ENCODE results near the gene RPS19. TPM values are rescaled to one million over a fixed set of nuclear protein-coding genes. Genes with fewer than 3 reads are reported as not detected.

Gene RPS19
- total and polyA plus RNA-seq, 10 of the 15 experiments (the other 5 are each of a cell fraction or from before 2014, with no cell fraction given), result 2,615 to 5,578 (median 4,127) TPM

GRCh38 chr19:41815301-41815700 is 44.8 kb upstream of the RPS19 start:
- Histone ChIP-seq H3K4me1 (ENCODE audit: control insufficient read depth, insufficient read depth, low read length) (peaks cover 5% of the 10 kb centered on the region), H3K9ac (ENCODE audit: control insufficient read depth, insufficient read depth, low read length) (no peak overlapping the region), H3K4me3 (no peak overlapping the region), H3K27ac (ENCODE audit: control insufficient read depth, insufficient read depth) (no peak overlapping the region), H3K36me3 (ENCODE audit: control insufficient read depth in 2 of 2, insufficient read depth in 2 of 2, low read length in 1 of 2) (no peaks in the 10 kb centered on the region), H3K4me2 (ENCODE audit: control insufficient read depth, insufficient read depth) (no peak overlapping the region), H3K27me3 (replicated peaks in 1 of 2; ENCODE audit: control insufficient read depth in 2 of 2, insufficient read depth in 2 of 2, low read length in 1 of 2) (no peaks in the 10 kb centered on the region), H3K9me3 (replicated peaks; ENCODE audit: control insufficient read depth, insufficient read depth, low read length) (no peaks in the 10 kb centered on the region), H2AFZ (ENCODE audit: control insufficient read depth, low read depth, low read length) (no peak overlapping the region), H3K79me2 (ENCODE audit: control insufficient read depth, insufficient read depth, low read length) (no peaks in the 10 kb centered on the region), H4K20me1 (ENCODE audit: control insufficient read depth, insufficient read depth) (no peaks in the 10 kb centered on the region)
- no peak for FAIRE-seq
- intact Hi-C loops (cut with micrococcal nuclease; ENCODE audit: unreplicated experiment) (no loop called here), in situ Hi-C loops (cut with MboI) (no loop called here)
- SMC1A ChIA-PET (ENCODE audit: uncharacterized antibody, unreplicated experiment), result no interaction called here
- RAD21 ChIA-PET (ENCODE audit: unreplicated experiment), result no interaction called here
- POLR2A ChIA-PET, result no interaction called here
- no peak for TF ChIP-seq NR2F1 (conservative IDR thresholded peaks at IDR 0.05)
- no peak for TF ChIP-seq ZBED1 (IDR thresholded peaks at IDR 0.05; ENCODE audit: borderline replicate concordance)
- no peak for TF ChIP-seq TCF7 (IDR thresholded peaks at IDR 0.05; ENCODE audit: borderline replicate concordance)
- TF ChIP-seq RB1 (IDR thresholded peaks at IDR 0.05; ENCODE audit: borderline replicate concordance), result no peak
- TF ChIP-seq ETV6 (conservative IDR thresholded peaks at IDR 0.05 in 1 of 2, IDR thresholded peaks at IDR 0.05 in 1 of 2; ENCODE audit: borderline replicate concordance in 1 of 2, low read depth in 1 of 2), result no peak
- no peak for TF ChIP-seq POLR2A (IDR thresholded peaks at IDR 0.05; ENCODE audit: low read depth, low read length)
- no peak for TF ChIP-seq SUPT20H (IDR thresholded peaks at IDR 0.05; ENCODE audit: borderline replicate concordance, control insufficient read depth, low read depth, low read length)
- no TSS peak for BruUV-seq (replicated peaks)
- no peak for ATAC-seq
- no peak for DNase-seq (ENCODE audit: low read depth, low spot score)
- CTCF ChIA-PET, result interaction anchor here (1.0 kb wide), 1 partner anchor 61 kb away, joined by 3 read pairs; no protein-coding TSS in a partner anchor
- 33% methylated on average over 4 of the region's 4 CpGs for WGBS (ENCODE audit: insufficient coverage, insufficient replicate concordance, low lambda C conversion rate, missing lambda C conversion rate)

DNA sequence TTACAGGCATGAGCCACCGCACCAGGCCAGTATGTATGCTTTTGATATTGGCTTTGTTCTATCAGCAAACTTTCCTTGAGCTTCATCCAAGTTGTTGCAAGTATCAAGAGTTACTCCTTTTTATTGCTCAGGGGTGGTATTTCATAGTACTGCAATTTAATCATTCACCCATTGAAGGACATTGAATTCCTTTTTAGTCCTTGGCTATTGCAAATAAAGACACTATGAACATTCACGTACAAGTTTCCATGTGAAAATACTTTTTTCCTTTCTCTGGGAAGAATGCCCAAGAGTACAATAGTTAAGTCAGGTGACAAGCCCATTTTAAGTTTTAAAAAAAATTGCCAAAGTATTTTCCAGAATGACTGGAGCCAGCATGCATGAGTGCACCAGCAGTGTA is 43.3 kb upstream of the RPS19 start:
- ChIA-PET POLR2A (no interaction called here), SMC1A (ENCODE audit: uncharacterized antibody, unreplicated experiment) (no interaction called here), RAD21 (ENCODE audit: unreplicated experiment) (no interaction called here), CTCF (interaction anchor here (1.0 to 1.1 kb wide), 3 partner anchors 22 to 175 kb away, joined by 3 to 8 read pairs (median 4); no protein-coding TSS in a partner anchor)
- H3K4me2 ChIP-seq (ENCODE audit: control insufficient read depth, insufficient read depth), result no peak overlapping the region
- intact Hi-C loops (cut with micrococcal nuclease; ENCODE audit: unreplicated experiment), result no loop called here
- H3K79me2 ChIP-seq (ENCODE audit: control insufficient read depth, insufficient read depth, low read length), result no peaks in the 10 kb centered on the region
- in situ Hi-C loops (cut with MboI), result no loop called here
- no peak for DNase-seq (ENCODE audit: low read depth, low spot score)
- H3K4me1 ChIP-seq (ENCODE audit: control insufficient read depth, insufficient read depth, low read length), result no peaks in the 10 kb centered on the region
- no peaks in the 10 kb centered on the region for H3K27me3 ChIP-seq (replicated peaks in 1 of 2; ENCODE audit: control insufficient read depth in 2 of 2, insufficient read depth in 2 of 2, low read length in 1 of 2)
- no peaks in the 10 kb centered on the region for H3K36me3 ChIP-seq (ENCODE audit: control insufficient read depth in 2 of 2, insufficient read depth in 2 of 2, low read length in 1 of 2)
- H3K27ac ChIP-seq (ENCODE audit: control insufficient read depth, insufficient read depth), result no peak overlapping the region
- BruUV-seq (replicated peaks), result no TSS peak
- H3K4me3 ChIP-seq, result no peak overlapping the region
- no peak overlapping the region for H2AFZ ChIP-seq (ENCODE audit: control insufficient read depth, low read depth, low read length)
- H4K20me1 ChIP-seq (ENCODE audit: control insufficient read depth, insufficient read depth), result no peaks in the 10 kb centered on the region
- ATAC-seq, result no peak
- no peaks in the 10 kb centered on the region for H3K9me3 ChIP-seq (replicated peaks; ENCODE audit: control insufficient read depth, insufficient read depth, low read length)
- 50% methylated on average over 2 of the region's 2 CpGs for WGBS (ENCODE audit: insufficient coverage, insufficient replicate concordance, low lambda C conversion rate, missing lambda C conversion rate)
- no peak for FAIRE-seq
- H3K9ac ChIP-seq (ENCODE audit: control insufficient read depth, insufficient read depth, low read length), result no peak overlapping the region
- TF ChIP-seq CBX5 (IDR thresholded peaks at IDR 0.05; ENCODE audit: low read depth) (no peak), RUNX3 (IDR thresholded peaks at IDR 0.05; ENCODE audit: low read length) (no peak), POLR2A (IDR thresholded peaks at IDR 0.05; ENCODE audit: low read depth, low read length) (no peak), CEBPZ (IDR thresholded peaks at IDR 0.05; ENCODE audit: low read depth, low read length) (no peak), RBBP5 (conservative IDR thresholded peaks at IDR 0.05) (no peak)
- TF ChIP-seq, protein P1, sequence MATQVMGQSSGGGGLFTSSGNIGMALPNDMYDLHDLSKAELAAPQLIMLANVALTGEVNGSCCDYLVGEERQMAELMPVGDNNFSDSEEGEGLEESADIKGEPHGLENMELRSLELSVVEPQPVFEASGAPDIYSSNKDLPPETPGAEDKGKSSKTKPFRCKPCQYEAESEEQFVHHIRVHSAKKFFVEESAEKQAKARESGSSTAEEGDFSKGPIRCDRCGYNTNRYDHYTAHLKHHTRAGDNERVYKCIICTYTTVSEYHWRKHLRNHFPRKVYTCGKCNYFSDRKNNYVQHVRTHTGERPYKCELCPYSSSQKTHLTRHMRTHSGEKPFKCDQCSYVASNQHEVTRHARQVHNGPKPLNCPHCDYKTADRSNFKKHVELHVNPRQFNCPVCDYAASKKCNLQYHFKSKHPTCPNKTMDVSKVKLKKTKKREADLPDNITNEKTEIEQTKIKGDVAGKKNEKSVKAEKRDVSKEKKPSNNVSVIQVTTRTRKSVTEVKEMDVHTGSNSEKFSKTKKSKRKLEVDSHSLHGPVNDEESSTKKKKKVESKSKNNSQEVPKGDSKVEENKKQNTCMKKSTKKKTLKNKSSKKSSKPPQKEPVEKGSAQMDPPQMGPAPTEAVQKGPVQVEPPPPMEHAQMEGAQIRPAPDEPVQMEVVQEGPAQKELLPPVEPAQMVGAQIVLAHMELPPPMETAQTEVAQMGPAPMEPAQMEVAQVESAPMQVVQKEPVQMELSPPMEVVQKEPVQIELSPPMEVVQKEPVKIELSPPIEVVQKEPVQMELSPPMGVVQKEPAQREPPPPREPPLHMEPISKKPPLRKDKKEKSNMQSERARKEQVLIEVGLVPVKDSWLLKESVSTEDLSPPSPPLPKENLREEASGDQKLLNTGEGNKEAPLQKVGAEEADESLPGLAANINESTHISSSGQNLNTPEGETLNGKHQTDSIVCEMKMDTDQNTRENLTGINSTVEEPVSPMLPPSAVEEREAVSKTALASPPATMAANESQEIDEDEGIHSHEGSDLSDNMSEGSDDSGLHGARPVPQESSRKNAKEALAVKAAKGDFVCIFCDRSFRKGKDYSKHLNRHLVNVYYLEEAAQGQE (IDR thresholded peaks at IDR 0.05; ENCODE audit: low read depth, low read length), result no peak

Data from GM12878 (cell line).